ENCODE data around the gene CD58.

Gene CD58

GRCh38 chr1:116544588-116545358 is 26.1 kb downstream of the CD58 start:
- H3K9me3 ChIP-seq (ENCODE audit: control insufficient read depth, low read length) = no peaks in the 10 kb centered on the region
- H3K4me3 ChIP-seq (ENCODE audit: insufficient read depth, low read depth, low read length, poor library complexity, severe bottlenecking) = no peak overlapping the region
- H3K27ac ChIP-seq (ENCODE audit: insufficient read depth, low read length, poor library complexity, severe bottlenecking) = no peak overlapping the region
- DNase-seq = no peak
- H3K36me3 ChIP-seq (ENCODE audit: control insufficient read depth, insufficient read depth, low read length) = peaks cover 18% of the 10 kb centered on the region
- peaks cover 12% of the 10 kb centered on the region for H3K4me1 ChIP-seq (ENCODE audit: control insufficient read depth, insufficient read depth, low read length, poor library complexity, severe bottlenecking)
- no peaks in the 10 kb centered on the region for H3K27me3 ChIP-seq (replicated peaks; ENCODE audit: control insufficient read depth, insufficient read depth, low read length, poor library complexity, severe bottlenecking)

- H3K27me3 ChIP-seq (replicated peaks; ENCODE audit: control insufficient read depth, insufficient read depth, low read length, poor library complexity, severe bottlenecking) = no peaks in the 10 kb centered on the region
- no peaks in the 10 kb centered on the region for H3K9me3 ChIP-seq (ENCODE audit: control insufficient read depth, low read length)
- no peak overlapping the region for H3K27ac ChIP-seq (ENCODE audit: insufficient read depth, low read length, poor library complexity, severe bottlenecking)
- H3K4me1 ChIP-seq (ENCODE audit: control insufficient read depth, insufficient read depth, low read length, poor library complexity, severe bottlenecking) = peaks cover 8% of the 10 kb centered on the region
- no peak overlapping the region for H3K4me3 ChIP-seq (ENCODE audit: insufficient read depth, low read depth, low read length, poor library complexity, severe bottlenecking)
- peaks cover 27% of the 10 kb centered on the region for H3K36me3 ChIP-seq (ENCODE audit: control insufficient read depth, insufficient read depth, low read length)
- DNase-seq = no peak
These were observed 30.7 kb downstream of the CD58 start for GRCh38 chr1:116540088-116540487.

GRCh38 chr1:116538544-116538943 is 32.3 kb downstream of the CD58 start:
- Histone ChIP-seq H3K27me3 (replicated peaks; ENCODE audit: control insufficient read depth, insufficient read depth, low read length, poor library complexity, severe bottlenecking) (no peaks in the 10 kb centered on the region), H3K4me1 (ENCODE audit: control insufficient read depth, insufficient read depth, low read length, poor library complexity, severe bottlenecking) (peaks cover 8% of the 10 kb centered on the region), H3K36me3 (ENCODE audit: control insufficient read depth, insufficient read depth, low read length) (peaks cover 37% of the 10 kb centered on the region), H3K9me3 (ENCODE audit: control insufficient read depth, low read length) (no peaks in the 10 kb centered on the region), H3K27ac (ENCODE audit: insufficient read depth, low read length, poor library complexity, severe bottlenecking) (no peak overlapping the region), H3K4me3 (ENCODE audit: insufficient read depth, low read depth, low read length, poor library complexity, severe bottlenecking) (no peak overlapping the region)
- peak in 1 of 3 donors; percentile 18 for DNase-seq

GRCh38 chr1:116537898-116538297 is 32.9 kb downstream of the CD58 start:
- no peak for DNase-seq
- no peaks in the 10 kb centered on the region for H3K27me3 ChIP-seq (replicated peaks; ENCODE audit: control insufficient read depth, insufficient read depth, low read length, poor library complexity, severe bottlenecking)
- peaks cover 30% of the 10 kb centered on the region for H3K36me3 ChIP-seq (ENCODE audit: control insufficient read depth, insufficient read depth, low read length)
- H3K4me1 ChIP-seq (ENCODE audit: control insufficient read depth, insufficient read depth, low read length, poor library complexity, severe bottlenecking) = peaks cover 8% of the 10 kb centered on the region
- no peaks in the 10 kb centered on the region for H3K9me3 ChIP-seq (ENCODE audit: control insufficient read depth, low read length)
- no peak overlapping the region for H3K27ac ChIP-seq (ENCODE audit: insufficient read depth, low read length, poor library complexity, severe bottlenecking)
- H3K4me3 ChIP-seq (ENCODE audit: insufficient read depth, low read depth, low read length, poor library complexity, severe bottlenecking) = no peak overlapping the region

- no peak overlapping the region for H3K4me3 ChIP-seq (ENCODE audit: insufficient read depth, low read depth, low read length, poor library complexity, severe bottlenecking)
- no peaks in the 10 kb centered on the region for H3K9me3 ChIP-seq (ENCODE audit: control insufficient read depth, low read length)
- no peak overlapping the region for H3K27ac ChIP-seq (ENCODE audit: insufficient read depth, low read length, poor library complexity, severe bottlenecking)
- no peaks in the 10 kb centered on the region for H3K27me3 ChIP-seq (replicated peaks; ENCODE audit: control insufficient read depth, insufficient read depth, low read length, poor library complexity, severe bottlenecking)
- no peak for DNase-seq
- H3K36me3 ChIP-seq (ENCODE audit: control insufficient read depth, insufficient read depth, low read length) = peaks cover 26% of the 10 kb centered on the region
- H3K4me1 ChIP-seq (ENCODE audit: control insufficient read depth, insufficient read depth, low read length, poor library complexity, severe bottlenecking) = peaks cover 8% of the 10 kb centered on the region
These were observed 33.6 kb downstream of the CD58 start for GRCh38 chr1:116537040-116537831.

GRCh38 chr1:116534014-116534739 is 36.6 kb downstream of the CD58 start:
- Histone ChIP-seq H3K27ac (ENCODE audit: insufficient read depth, low read length, poor library complexity, severe bottlenecking) (no peak overlapping the region), H3K4me1 (ENCODE audit: control insufficient read depth, insufficient read depth, low read length, poor library complexity, severe bottlenecking) (peaks cover 3% of the 10 kb centered on the region), H3K9me3 (ENCODE audit: control insufficient read depth, low read length) (no peaks in the 10 kb centered on the region), H3K27me3 (replicated peaks; ENCODE audit: control insufficient read depth, insufficient read depth, low read length, poor library complexity, severe bottlenecking) (no peaks in the 10 kb centered on the region), H3K36me3 (ENCODE audit: control insufficient read depth, insufficient read depth, low read length) (peaks cover 21% of the 10 kb centered on the region), H3K4me3 (ENCODE audit: insufficient read depth, low read depth, low read length, poor library complexity, severe bottlenecking) (no peak overlapping the region)
- no peak for DNase-seq

- Histone ChIP-seq H3K4me3 (ENCODE audit: insufficient read depth, low read depth, low read length, poor library complexity, severe bottlenecking) (no peak overlapping the region), H3K27me3 (replicated peaks; ENCODE audit: control insufficient read depth, insufficient read depth, low read length, poor library complexity, severe bottlenecking) (no peaks in the 10 kb centered on the region), H3K9me3 (ENCODE audit: control insufficient read depth, low read length) (no peaks in the 10 kb centered on the region), H3K4me1 (ENCODE audit: control insufficient read depth, insufficient read depth, low read length, poor library complexity, severe bottlenecking) (no peaks in the 10 kb centered on the region), H3K36me3 (ENCODE audit: control insufficient read depth, insufficient read depth, low read length) (peaks cover 21% of the 10 kb centered on the region), H3K27ac (ENCODE audit: insufficient read depth, low read length, poor library complexity, severe bottlenecking) (no peak overlapping the region)
- no peak for DNase-seq
These were observed 37.4 kb downstream of the CD58 start for GRCh38 chr1:116533429-116533820.

- peaks cover 21% of the 10 kb centered on the region for H3K36me3 ChIP-seq (ENCODE audit: control insufficient read depth, insufficient read depth, low read length)
- DNase-seq = no peak
- H3K27ac ChIP-seq (ENCODE audit: insufficient read depth, low read length, poor library complexity, severe bottlenecking) = no peak overlapping the region
- no peaks in the 10 kb centered on the region for H3K9me3 ChIP-seq (ENCODE audit: control insufficient read depth, low read length)
- H3K4me3 ChIP-seq (ENCODE audit: insufficient read depth, low read depth, low read length, poor library complexity, severe bottlenecking) = no peak overlapping the region
- H3K27me3 ChIP-seq (replicated peaks; ENCODE audit: control insufficient read depth, insufficient read depth, low read length, poor library complexity, severe bottlenecking) = no peaks in the 10 kb centered on the region
- no peaks in the 10 kb centered on the region for H3K4me1 ChIP-seq (ENCODE audit: control insufficient read depth, insufficient read depth, low read length, poor library complexity, severe bottlenecking)
These were observed 38.0 kb downstream of the CD58 start for GRCh38 chr1:116532671-116533428.

GRCh38 chr1:116531917-116532316 is 38.9 kb downstream of the CD58 start:
- Histone ChIP-seq H3K27ac (ENCODE audit: insufficient read depth, low read length, poor library complexity, severe bottlenecking) (no peak overlapping the region), H3K36me3 (ENCODE audit: control insufficient read depth, insufficient read depth, low read length) (peaks cover 21% of the 10 kb centered on the region), H3K27me3 (replicated peaks; ENCODE audit: control insufficient read depth, insufficient read depth, low read length, poor library complexity, severe bottlenecking) (no peaks in the 10 kb centered on the region), H3K9me3 (ENCODE audit: control insufficient read depth, low read length) (no peaks in the 10 kb centered on the region), H3K4me1 (ENCODE audit: control insufficient read depth, insufficient read depth, low read length, poor library complexity, severe bottlenecking) (no peaks in the 10 kb centered on the region), H3K4me3 (ENCODE audit: insufficient read depth, low read depth, low read length, poor library complexity, severe bottlenecking) (no peak overlapping the region)
- DNase-seq = no peak
